ENCODE measurements around the gene ZCCHC7. TPM values are rescaled to one million over a fixed set of nuclear protein-coding genes. Genes with fewer than 3 reads are reported as not detected.

ZCCHC7 gene
- total RNA-seq, 1 experiment from 2014 or later, result 31.2 TPM

DNA sequence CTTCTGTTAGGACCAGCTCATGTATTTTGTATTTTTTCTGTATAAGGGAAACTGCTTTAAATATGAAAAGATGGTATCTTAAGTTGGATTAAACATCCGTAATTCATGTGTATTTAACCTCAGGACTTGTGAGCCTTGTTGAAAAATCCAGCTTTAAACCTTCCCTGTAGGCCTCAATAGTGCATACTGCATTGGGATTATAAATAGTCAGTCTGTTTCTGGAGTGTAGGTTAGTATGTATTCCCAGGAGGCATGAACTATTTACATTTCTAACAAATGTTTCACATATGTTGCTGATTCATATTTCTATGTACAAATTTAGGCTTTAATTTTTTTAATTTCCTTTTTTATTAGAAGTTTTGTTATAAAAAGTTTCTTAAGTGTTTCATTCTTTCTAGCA lies 164.3 kb downstream of the ZCCHC7 start:
- ChIA-PET RAD21 (ENCODE audit: low non-redundant PET in 1 of 2, low total read pairs in 2 of 2, uncharacterized antibody in 2 of 2, unreplicated experiment in 2 of 2) (no interaction called here), POLR2A (no interaction called here), CTCF (no interaction called here)
- no peaks in the 10 kb centered on the region for H3K9me3 ChIP-seq (ENCODE audit: control insufficient read depth in 1 of 2, insufficient read depth in 1 of 2, low read depth in 1 of 2, low read length in 2 of 2)
- H3K4me2 ChIP-seq (ENCODE audit: low read length), result no peak overlapping the region
- H3K27me3 ChIP-seq (ENCODE audit: insufficient read depth, low read length), result no peaks in the 10 kb centered on the region
- H3K9me2 ChIP-seq (ENCODE audit: insufficient read depth), result no peaks in the 10 kb centered on the region
- no peaks in the 10 kb centered on the region for H4K20me1 ChIP-seq (ENCODE audit: insufficient read depth)
- no peak for TF ChIP-seq ZFX (IDR thresholded peaks at IDR 0.05)
- TF ChIP-seq, protein P1, sequence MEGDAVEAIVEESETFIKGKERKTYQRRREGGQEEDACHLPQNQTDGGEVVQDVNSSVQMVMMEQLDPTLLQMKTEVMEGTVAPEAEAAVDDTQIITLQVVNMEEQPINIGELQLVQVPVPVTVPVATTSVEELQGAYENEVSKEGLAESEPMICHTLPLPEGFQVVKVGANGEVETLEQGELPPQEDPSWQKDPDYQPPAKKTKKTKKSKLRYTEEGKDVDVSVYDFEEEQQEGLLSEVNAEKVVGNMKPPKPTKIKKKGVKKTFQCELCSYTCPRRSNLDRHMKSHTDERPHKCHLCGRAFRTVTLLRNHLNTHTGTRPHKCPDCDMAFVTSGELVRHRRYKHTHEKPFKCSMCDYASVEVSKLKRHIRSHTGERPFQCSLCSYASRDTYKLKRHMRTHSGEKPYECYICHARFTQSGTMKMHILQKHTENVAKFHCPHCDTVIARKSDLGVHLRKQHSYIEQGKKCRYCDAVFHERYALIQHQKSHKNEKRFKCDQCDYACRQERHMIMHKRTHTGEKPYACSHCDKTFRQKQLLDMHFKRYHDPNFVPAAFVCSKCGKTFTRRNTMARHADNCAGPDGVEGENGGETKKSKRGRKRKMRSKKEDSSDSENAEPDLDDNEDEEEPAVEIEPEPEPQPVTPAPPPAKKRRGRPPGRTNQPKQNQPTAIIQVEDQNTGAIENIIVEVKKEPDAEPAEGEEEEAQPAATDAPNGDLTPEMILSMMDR (IDR thresholded peaks at IDR 0.05 in 2 of 3, conservative IDR thresholded peaks at IDR 0.05 in 1 of 3; ENCODE audit: borderline replicate concordance in 1 of 3, insufficient read depth in 1 of 3, low read depth in 2 of 3, low read length in 2 of 3), result no peak
- TF ChIP-seq, protein P2, sequence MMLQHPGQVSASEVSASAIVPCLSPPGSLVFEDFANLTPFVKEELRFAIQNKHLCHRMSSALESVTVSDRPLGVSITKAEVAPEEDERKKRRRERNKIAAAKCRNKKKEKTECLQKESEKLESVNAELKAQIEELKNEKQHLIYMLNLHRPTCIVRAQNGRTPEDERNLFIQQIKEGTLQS (IDR thresholded peaks at IDR 0.05), result no peak
- no peak for TF ChIP-seq RAD21 (IDR thresholded peaks at IDR 0.05; ENCODE audit: low read depth)
- TF ChIP-seq ZNF274 (IDR thresholded peaks at IDR 0.05; ENCODE audit: low read depth, low read length), result no peak
- TF ChIP-seq JUND (IDR thresholded peaks at IDR 0.05), result no peak
- TF ChIP-seq SP1 (IDR thresholded peaks at IDR 0.05; ENCODE audit: low read depth), result no peak
- no peak overlapping the region for H3K4me3 ChIP-seq (replicated peaks in 1 of 2; ENCODE audit: low read depth in 1 of 2, low read length in 2 of 2)
- H3K27ac ChIP-seq (ENCODE audit: low read depth, low read length), result no peak overlapping the region
- ATAC-seq, result no peak
- no peaks in the 10 kb centered on the region for H3K36me3 ChIP-seq (ENCODE audit: control insufficient read depth in 1 of 2, insufficient read depth in 2 of 2, low read length in 2 of 2)
- no peak overlapping the region for H2AFZ ChIP-seq (ENCODE audit: low read depth, low read length, poor library complexity, severe bottlenecking)
- peaks cover 0 to 10% of the 10 kb centered on the region in 2 experiments; a peak in 1 of 4 replicates for H3K4me1 ChIP-seq (ENCODE audit: control insufficient read depth in 1 of 2, insufficient read depth in 2 of 2, low read length in 2 of 2)
- BruUV-seq (replicated peaks), result no TSS peak
- H3K79me2 ChIP-seq (ENCODE audit: insufficient read depth, low read length), result peaks cover 8% of the 10 kb centered on the region
- intact Hi-C loops (cut with micrococcal nuclease), result no loop called here
- H3K9ac ChIP-seq (ENCODE audit: low read length), result no peak overlapping the region
- DNase-seq (ENCODE audit: low read depth, low spot score), result no peak

DNA sequence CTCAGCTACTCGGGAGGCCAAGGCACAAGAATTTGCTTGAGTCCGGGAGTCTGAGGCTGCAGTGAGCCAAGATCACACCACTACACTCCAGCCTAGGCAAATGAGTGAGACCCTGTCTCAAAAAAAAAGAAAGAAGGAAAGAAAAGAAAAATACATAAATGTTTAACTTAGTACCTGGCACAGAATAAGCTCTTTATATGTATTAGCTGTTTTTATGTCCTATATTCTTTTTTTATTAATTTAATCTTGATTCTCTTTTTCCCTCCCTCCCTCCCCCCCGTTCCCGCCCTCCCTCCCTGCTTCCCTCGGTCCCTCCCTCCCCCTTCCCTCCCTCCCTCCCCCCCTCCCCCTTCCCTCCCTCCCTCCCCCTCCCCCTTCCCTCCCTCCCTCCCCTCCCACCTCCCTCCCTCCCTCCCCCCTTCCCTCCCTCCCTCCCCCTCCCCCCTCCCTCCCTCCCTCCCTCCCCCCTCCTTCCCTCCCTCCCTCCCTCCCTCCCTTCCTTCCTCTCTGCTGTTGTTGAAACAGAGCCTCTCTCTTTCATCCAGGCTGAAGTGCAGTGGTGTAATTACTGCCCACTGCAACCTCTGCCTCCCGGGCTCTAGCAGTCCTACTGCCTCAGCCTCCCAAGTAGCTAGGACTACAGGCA lies 166.3 kb downstream of the ZCCHC7 start:
- BruUV-seq (replicated peaks), result no TSS peak

More for the DNA sequence above, 166.3 kb downstream of the ZCCHC7 start:
- H3K79me2 ChIP-seq (ENCODE audit: insufficient read depth, low read length), result peaks cover 8% of the 10 kb centered on the region
- intact Hi-C loops (cut with micrococcal nuclease), result no loop called here
- no peaks in the 10 kb centered on the region for H3K36me3 ChIP-seq (ENCODE audit: control insufficient read depth in 1 of 2, insufficient read depth in 2 of 2, low read length in 2 of 2)
- POLR2A ChIA-PET, result no interaction called here
- RAD21 ChIA-PET (ENCODE audit: low non-redundant PET in 1 of 2, low total read pairs in 2 of 2, uncharacterized antibody in 2 of 2, unreplicated experiment in 2 of 2), result no interaction called here
- H3K4me1 ChIP-seq (ENCODE audit: control insufficient read depth in 1 of 2, insufficient read depth in 2 of 2, low read length in 2 of 2), result peaks cover 5 to 20% of the 10 kb centered on the region in 2 experiments; a peak in 3 of 4 replicates
- H3K9ac ChIP-seq (ENCODE audit: low read length), result no peak overlapping the region
- H3K27me3 ChIP-seq (ENCODE audit: insufficient read depth, low read length), result no peaks in the 10 kb centered on the region
- no peak for DNase-seq (ENCODE audit: low read depth, low spot score)
- H3K4me2 ChIP-seq (ENCODE audit: low read length), result no peak overlapping the region
- no peaks in the 10 kb centered on the region for H3K9me3 ChIP-seq (ENCODE audit: control insufficient read depth in 1 of 2, insufficient read depth in 1 of 2, low read depth in 1 of 2, low read length in 2 of 2)
- H4K20me1 ChIP-seq (ENCODE audit: insufficient read depth), result no peaks in the 10 kb centered on the region
- no peak overlapping the region for H2AFZ ChIP-seq (ENCODE audit: low read depth, low read length, poor library complexity, severe bottlenecking)
- CTCF ChIA-PET, result interaction anchor here (0.6 kb wide), 1 partner anchor 965 kb away, joined by 3 read pairs; no protein-coding TSS in a partner anchor
- TF ChIP-seq, protein P1 (IDR thresholded peaks at IDR 0.05 in 2 of 3, conservative IDR thresholded peaks at IDR 0.05 in 1 of 3; ENCODE audit: borderline replicate concordance in 1 of 3, insufficient read depth in 1 of 3, low read depth in 2 of 3, low read length in 2 of 3), result no peak
- TF ChIP-seq POLR2AphosphoS5 (IDR thresholded peaks at IDR 0.05; ENCODE audit: low read depth, low read length) (no peak), EGR1 (IDR thresholded peaks at IDR 0.05; ENCODE audit: low read depth) (no peak), FOSL1 (IDR thresholded peaks at IDR 0.05; ENCODE audit: low read depth) (no peak), JUND (IDR thresholded peaks at IDR 0.05) (no peak)
- TF ChIP-seq, protein P3, sequence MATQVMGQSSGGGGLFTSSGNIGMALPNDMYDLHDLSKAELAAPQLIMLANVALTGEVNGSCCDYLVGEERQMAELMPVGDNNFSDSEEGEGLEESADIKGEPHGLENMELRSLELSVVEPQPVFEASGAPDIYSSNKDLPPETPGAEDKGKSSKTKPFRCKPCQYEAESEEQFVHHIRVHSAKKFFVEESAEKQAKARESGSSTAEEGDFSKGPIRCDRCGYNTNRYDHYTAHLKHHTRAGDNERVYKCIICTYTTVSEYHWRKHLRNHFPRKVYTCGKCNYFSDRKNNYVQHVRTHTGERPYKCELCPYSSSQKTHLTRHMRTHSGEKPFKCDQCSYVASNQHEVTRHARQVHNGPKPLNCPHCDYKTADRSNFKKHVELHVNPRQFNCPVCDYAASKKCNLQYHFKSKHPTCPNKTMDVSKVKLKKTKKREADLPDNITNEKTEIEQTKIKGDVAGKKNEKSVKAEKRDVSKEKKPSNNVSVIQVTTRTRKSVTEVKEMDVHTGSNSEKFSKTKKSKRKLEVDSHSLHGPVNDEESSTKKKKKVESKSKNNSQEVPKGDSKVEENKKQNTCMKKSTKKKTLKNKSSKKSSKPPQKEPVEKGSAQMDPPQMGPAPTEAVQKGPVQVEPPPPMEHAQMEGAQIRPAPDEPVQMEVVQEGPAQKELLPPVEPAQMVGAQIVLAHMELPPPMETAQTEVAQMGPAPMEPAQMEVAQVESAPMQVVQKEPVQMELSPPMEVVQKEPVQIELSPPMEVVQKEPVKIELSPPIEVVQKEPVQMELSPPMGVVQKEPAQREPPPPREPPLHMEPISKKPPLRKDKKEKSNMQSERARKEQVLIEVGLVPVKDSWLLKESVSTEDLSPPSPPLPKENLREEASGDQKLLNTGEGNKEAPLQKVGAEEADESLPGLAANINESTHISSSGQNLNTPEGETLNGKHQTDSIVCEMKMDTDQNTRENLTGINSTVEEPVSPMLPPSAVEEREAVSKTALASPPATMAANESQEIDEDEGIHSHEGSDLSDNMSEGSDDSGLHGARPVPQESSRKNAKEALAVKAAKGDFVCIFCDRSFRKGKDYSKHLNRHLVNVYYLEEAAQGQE (IDR thresholded peaks at IDR 0.05; ENCODE audit: low read depth), result no peak
- no peaks in the 10 kb centered on the region for H3K9me2 ChIP-seq (ENCODE audit: insufficient read depth)
- H3K4me3 ChIP-seq (replicated peaks in 1 of 2; ENCODE audit: low read depth in 1 of 2, low read length in 2 of 2), result no peak overlapping the region
- no peak overlapping the region for H3K27ac ChIP-seq (ENCODE audit: low read depth, low read length)
- no peak for ATAC-seq

Data from HCT116 (cell line).